ENCODE measurements around the gene DNAJC1.

Gene DNAJC1

DNA sequence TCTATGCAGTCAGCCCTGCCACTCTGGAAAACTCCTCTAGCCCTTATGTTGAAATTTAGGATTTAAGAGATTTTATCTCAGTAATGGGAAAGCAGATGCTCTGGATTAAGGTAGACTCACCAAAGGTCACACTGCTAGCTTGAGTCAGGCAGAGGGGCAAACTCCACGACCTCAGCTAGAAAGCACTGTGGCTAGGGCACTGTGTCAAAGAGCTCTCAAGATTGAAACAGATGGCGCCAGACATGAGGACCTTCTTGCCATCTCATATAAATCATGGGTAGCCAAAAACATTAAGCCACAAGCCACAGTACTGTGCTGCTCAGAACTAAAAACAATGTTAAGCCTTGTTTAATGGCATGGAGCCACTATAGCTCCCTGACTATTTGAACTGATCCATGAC is 188.7 kb downstream of the DNAJC1 start:
- H3K36me3 ChIP-seq (ENCODE audit: insufficient read depth, low read length), result no peaks in the 10 kb centered on the region
- no peaks in the 10 kb centered on the region for H3K79me2 ChIP-seq (ENCODE audit: insufficient read depth, low read length)
- H3K9me3 ChIP-seq (ENCODE audit: low read length), result no peaks in the 10 kb centered on the region
- no peaks in the 10 kb centered on the region for H3K9me2 ChIP-seq (ENCODE audit: low read depth, low read length)
- no peak overlapping the region for H3K27ac ChIP-seq (ENCODE audit: low read depth, low read length, poor library complexity, severe bottlenecking)
- H3K4me2 ChIP-seq (ENCODE audit: low read length), result no peak overlapping the region
- TF ChIP-seq, protein P1, sequence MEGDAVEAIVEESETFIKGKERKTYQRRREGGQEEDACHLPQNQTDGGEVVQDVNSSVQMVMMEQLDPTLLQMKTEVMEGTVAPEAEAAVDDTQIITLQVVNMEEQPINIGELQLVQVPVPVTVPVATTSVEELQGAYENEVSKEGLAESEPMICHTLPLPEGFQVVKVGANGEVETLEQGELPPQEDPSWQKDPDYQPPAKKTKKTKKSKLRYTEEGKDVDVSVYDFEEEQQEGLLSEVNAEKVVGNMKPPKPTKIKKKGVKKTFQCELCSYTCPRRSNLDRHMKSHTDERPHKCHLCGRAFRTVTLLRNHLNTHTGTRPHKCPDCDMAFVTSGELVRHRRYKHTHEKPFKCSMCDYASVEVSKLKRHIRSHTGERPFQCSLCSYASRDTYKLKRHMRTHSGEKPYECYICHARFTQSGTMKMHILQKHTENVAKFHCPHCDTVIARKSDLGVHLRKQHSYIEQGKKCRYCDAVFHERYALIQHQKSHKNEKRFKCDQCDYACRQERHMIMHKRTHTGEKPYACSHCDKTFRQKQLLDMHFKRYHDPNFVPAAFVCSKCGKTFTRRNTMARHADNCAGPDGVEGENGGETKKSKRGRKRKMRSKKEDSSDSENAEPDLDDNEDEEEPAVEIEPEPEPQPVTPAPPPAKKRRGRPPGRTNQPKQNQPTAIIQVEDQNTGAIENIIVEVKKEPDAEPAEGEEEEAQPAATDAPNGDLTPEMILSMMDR (IDR thresholded peaks at IDR 0.05; ENCODE audit: low read length), result no peak
- no peak for TF ChIP-seq EZH2 (IDR thresholded peaks at IDR 0.05; ENCODE audit: borderline replicate concordance, low read length)
- no peak overlapping the region for H2AFZ ChIP-seq (ENCODE audit: low read length)
- no peaks in the 10 kb centered on the region for H3K4me1 ChIP-seq (ENCODE audit: insufficient read depth, low read length, severe bottlenecking)
- no peaks in the 10 kb centered on the region for H3K27me3 ChIP-seq (ENCODE audit: insufficient read depth, low read length)
- no peaks in the 10 kb centered on the region for H4K20me1 ChIP-seq (ENCODE audit: insufficient read depth, low read length)
- H3K4me3 ChIP-seq (ENCODE audit: low read depth, low read length, poor library complexity, severe bottlenecking), result no peak overlapping the region
- H3F3A ChIP-seq (ENCODE audit: insufficient read depth, low read length), result no peaks in the 10 kb centered on the region
- no peak overlapping the region for H3K9ac ChIP-seq (ENCODE audit: low read length)

DNA sequence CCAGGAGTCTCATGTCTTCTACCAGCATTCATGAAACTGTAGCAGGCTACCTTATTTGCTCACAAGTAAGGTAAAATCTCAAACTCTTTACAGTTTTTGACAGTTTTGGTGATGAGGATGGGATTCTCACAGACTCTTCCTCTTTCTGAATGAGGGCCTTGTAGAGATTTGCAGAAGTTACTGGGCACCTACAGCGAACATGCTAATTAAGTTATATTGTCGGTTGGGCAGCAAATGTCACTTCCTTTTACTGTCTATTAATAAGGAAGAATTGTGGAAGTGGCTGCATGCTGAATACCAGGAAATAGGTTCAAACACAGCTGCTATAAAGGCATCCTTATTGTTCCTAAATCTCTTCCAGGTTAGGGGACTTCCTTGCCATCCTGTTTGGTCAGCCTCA is 189.6 kb downstream of the DNAJC1 start:
- Histone ChIP-seq H2AFZ (ENCODE audit: low read length) (no peak overlapping the region), H3K36me3 (ENCODE audit: insufficient read depth, low read length) (no peaks in the 10 kb centered on the region), H3K4me3 (ENCODE audit: low read depth, low read length, poor library complexity, severe bottlenecking) (no peak overlapping the region), H3K27ac (ENCODE audit: low read depth, low read length, poor library complexity, severe bottlenecking) (no peak overlapping the region), H3K27me3 (ENCODE audit: insufficient read depth, low read length) (no peaks in the 10 kb centered on the region), H3K79me2 (ENCODE audit: insufficient read depth, low read length) (no peaks in the 10 kb centered on the region), H3K9ac (ENCODE audit: low read length) (no peak overlapping the region), H3K9me2 (ENCODE audit: low read depth, low read length) (no peaks in the 10 kb centered on the region), H4K20me1 (ENCODE audit: insufficient read depth, low read length) (no peaks in the 10 kb centered on the region), H3K4me2 (ENCODE audit: low read length) (no peak overlapping the region), H3F3A (ENCODE audit: insufficient read depth, low read length) (no peaks in the 10 kb centered on the region), H3K4me1 (ENCODE audit: insufficient read depth, low read length, severe bottlenecking) (no peaks in the 10 kb centered on the region), H3K9me3 (ENCODE audit: low read length) (no peaks in the 10 kb centered on the region)
- TF ChIP-seq, protein P1 (IDR thresholded peaks at IDR 0.05; ENCODE audit: low read length), result no peak
- TF ChIP-seq EZH2 (IDR thresholded peaks at IDR 0.05; ENCODE audit: borderline replicate concordance, low read length), result no peak

DNA sequence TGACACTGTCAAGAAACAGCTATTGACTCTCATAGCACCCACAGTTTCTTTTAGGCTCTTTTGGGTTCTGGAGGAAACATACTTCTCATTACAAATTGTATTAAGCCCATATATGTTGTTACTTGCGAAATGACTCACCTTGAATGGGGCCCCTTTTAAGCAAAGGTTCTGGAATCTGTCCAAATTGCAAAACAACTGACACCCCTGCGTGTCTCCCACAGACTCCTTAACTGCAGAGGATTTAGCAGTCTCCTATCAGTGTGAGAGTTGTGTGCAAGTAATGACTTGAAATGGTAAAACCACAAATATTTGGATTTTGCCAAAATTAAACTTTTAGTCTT is 192.3 kb downstream of the DNAJC1 start:
- Histone ChIP-seq H3K9me2 (ENCODE audit: low read depth, low read length) (no peaks in the 10 kb centered on the region), H3K79me2 (ENCODE audit: insufficient read depth, low read length) (no peaks in the 10 kb centered on the region), H3K27me3 (ENCODE audit: insufficient read depth, low read length) (no peaks in the 10 kb centered on the region), H3K9me3 (ENCODE audit: low read length) (no peaks in the 10 kb centered on the region), H3K9ac (ENCODE audit: low read length) (no peak overlapping the region), H2AFZ (ENCODE audit: low read length) (no peak overlapping the region), H3K36me3 (ENCODE audit: insufficient read depth, low read length) (no peaks in the 10 kb centered on the region), H3K4me2 (ENCODE audit: low read length) (no peak overlapping the region), H3F3A (ENCODE audit: insufficient read depth, low read length) (no peaks in the 10 kb centered on the region), H3K4me1 (ENCODE audit: insufficient read depth, low read length, severe bottlenecking) (no peaks in the 10 kb centered on the region), H3K27ac (ENCODE audit: low read depth, low read length, poor library complexity, severe bottlenecking) (no peak overlapping the region), H4K20me1 (ENCODE audit: insufficient read depth, low read length) (no peaks in the 10 kb centered on the region), H3K4me3 (ENCODE audit: low read depth, low read length, poor library complexity, severe bottlenecking) (no peak overlapping the region)
- TF ChIP-seq, protein P1 (IDR thresholded peaks at IDR 0.05; ENCODE audit: low read length), result no peak
- no peak for TF ChIP-seq EZH2 (IDR thresholded peaks at IDR 0.05; ENCODE audit: borderline replicate concordance, low read length)
